ENCODE measurements around the gene ANKH.

The ANKH gene

DNA sequence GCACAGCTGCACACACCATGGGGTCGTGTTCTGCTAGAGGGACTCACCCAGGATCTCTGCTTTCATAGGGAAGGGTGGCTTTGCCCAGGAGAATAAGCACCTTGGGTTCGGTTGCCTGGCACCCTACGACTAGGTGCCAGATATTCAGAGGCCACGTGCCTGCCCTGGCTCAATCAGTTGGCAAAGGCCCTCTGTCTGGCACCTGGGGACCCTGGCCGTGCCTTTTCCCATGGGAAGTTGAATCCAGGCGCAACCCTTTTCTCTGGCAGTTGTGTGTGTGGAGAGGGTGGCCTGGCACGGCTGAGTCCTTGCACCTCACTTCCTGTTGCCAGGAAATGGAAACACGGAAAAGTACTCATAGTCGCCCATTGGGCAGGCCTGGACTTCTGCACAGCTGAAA, 10.2 kb upstream of the ANKH start:
- no peak for TF ChIP-seq EGR1 (IDR thresholded peaks at IDR 0.05)
- TF ChIP-seq CEBPB (IDR thresholded peaks at IDR 0.05): no peak
- TF ChIP-seq, protein P1, sequence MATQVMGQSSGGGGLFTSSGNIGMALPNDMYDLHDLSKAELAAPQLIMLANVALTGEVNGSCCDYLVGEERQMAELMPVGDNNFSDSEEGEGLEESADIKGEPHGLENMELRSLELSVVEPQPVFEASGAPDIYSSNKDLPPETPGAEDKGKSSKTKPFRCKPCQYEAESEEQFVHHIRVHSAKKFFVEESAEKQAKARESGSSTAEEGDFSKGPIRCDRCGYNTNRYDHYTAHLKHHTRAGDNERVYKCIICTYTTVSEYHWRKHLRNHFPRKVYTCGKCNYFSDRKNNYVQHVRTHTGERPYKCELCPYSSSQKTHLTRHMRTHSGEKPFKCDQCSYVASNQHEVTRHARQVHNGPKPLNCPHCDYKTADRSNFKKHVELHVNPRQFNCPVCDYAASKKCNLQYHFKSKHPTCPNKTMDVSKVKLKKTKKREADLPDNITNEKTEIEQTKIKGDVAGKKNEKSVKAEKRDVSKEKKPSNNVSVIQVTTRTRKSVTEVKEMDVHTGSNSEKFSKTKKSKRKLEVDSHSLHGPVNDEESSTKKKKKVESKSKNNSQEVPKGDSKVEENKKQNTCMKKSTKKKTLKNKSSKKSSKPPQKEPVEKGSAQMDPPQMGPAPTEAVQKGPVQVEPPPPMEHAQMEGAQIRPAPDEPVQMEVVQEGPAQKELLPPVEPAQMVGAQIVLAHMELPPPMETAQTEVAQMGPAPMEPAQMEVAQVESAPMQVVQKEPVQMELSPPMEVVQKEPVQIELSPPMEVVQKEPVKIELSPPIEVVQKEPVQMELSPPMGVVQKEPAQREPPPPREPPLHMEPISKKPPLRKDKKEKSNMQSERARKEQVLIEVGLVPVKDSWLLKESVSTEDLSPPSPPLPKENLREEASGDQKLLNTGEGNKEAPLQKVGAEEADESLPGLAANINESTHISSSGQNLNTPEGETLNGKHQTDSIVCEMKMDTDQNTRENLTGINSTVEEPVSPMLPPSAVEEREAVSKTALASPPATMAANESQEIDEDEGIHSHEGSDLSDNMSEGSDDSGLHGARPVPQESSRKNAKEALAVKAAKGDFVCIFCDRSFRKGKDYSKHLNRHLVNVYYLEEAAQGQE (IDR thresholded peaks at IDR 0.05; ENCODE audit: low read depth): no peak
- TF ChIP-seq NFIC (IDR thresholded peaks at IDR 0.05): no peak
- TF ChIP-seq RAD21 (IDR thresholded peaks at IDR 0.05; ENCODE audit: low read depth): no peak
- TF ChIP-seq, protein P2, sequence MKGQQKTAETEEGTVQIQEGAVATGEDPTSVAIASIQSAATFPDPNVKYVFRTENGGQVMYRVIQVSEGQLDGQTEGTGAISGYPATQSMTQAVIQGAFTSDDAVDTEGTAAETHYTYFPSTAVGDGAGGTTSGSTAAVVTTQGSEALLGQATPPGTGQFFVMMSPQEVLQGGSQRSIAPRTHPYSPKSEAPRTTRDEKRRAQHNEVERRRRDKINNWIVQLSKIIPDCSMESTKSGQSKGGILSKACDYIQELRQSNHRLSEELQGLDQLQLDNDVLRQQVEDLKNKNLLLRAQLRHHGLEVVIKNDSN (IDR thresholded peaks at IDR 0.05): no peak
- no peak for TF ChIP-seq EP300 (IDR thresholded peaks at IDR 0.05; ENCODE audit: borderline replicate concordance)
- TF ChIP-seq, protein P3, sequence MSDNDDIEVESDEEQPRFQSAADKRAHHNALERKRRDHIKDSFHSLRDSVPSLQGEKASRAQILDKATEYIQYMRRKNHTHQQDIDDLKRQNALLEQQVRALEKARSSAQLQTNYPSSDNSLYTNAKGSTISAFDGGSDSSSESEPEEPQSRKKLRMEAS (IDR thresholded peaks at IDR 0.05): no peak
- TF ChIP-seq FOXM1 (IDR thresholded peaks at IDR 0.05; ENCODE audit: borderline replicate concordance, low read depth): no peak
- no peak for TF ChIP-seq YY1 (IDR thresholded peaks at IDR 0.05; ENCODE audit: low read depth)
- no peak for TF ChIP-seq TAF1 (IDR thresholded peaks at IDR 0.05; ENCODE audit: low read depth)
- TF ChIP-seq TEAD4 (IDR thresholded peaks at IDR 0.05): no peak
- TF ChIP-seq ZBTB7A (IDR thresholded peaks at IDR 0.05; ENCODE audit: low read depth): no peak
- no peak for TF ChIP-seq TCF12 (IDR thresholded peaks at IDR 0.05; ENCODE audit: low read depth)
- no peak for TF ChIP-seq CREB1 (IDR thresholded peaks at IDR 0.05; ENCODE audit: low read depth)

DNA sequence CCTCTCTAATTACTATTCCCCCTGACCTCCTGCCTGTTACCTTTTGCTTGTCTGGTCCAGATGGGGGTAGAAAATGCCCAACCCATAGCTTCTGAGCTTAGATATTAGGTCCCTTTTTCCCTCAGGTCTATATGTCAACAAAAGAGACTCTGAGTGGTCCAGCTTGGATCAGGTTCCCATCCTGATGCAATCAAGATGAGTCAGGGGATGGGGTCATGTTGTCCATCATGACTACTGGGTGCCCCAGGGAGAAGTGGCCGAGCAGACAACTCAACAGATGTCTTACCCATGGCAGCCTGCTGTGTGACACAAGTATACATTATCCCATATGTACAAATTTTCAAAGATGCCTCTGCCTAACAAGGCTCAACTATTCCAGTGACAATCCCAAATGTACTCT, 9.1 kb upstream of the ANKH start:
- TF ChIP-seq EGR1 (IDR thresholded peaks at IDR 0.05): no peak
- TF ChIP-seq YY1 (IDR thresholded peaks at IDR 0.05; ENCODE audit: low read depth): no peak
- no peak for TF ChIP-seq TAF1 (IDR thresholded peaks at IDR 0.05; ENCODE audit: low read depth)
- TF ChIP-seq TCF12 (IDR thresholded peaks at IDR 0.05; ENCODE audit: low read depth): no peak
- TF ChIP-seq ZBTB7A (IDR thresholded peaks at IDR 0.05; ENCODE audit: low read depth): no peak
- no peak for TF ChIP-seq NFIC (IDR thresholded peaks at IDR 0.05)
- TF ChIP-seq CREB1 (IDR thresholded peaks at IDR 0.05; ENCODE audit: low read depth): no peak
- TF ChIP-seq FOXM1 (IDR thresholded peaks at IDR 0.05; ENCODE audit: borderline replicate concordance, low read depth): no peak
- TF ChIP-seq EP300 (IDR thresholded peaks at IDR 0.05; ENCODE audit: borderline replicate concordance): no peak
- TF ChIP-seq TEAD4 (IDR thresholded peaks at IDR 0.05): no peak
- TF ChIP-seq, protein P1 (IDR thresholded peaks at IDR 0.05; ENCODE audit: low read depth): no peak
- TF ChIP-seq RAD21 (IDR thresholded peaks at IDR 0.05; ENCODE audit: low read depth): no peak
- TF ChIP-seq, protein P3 (IDR thresholded peaks at IDR 0.05): no peak
- TF ChIP-seq CEBPB (IDR thresholded peaks at IDR 0.05): no peak
- TF ChIP-seq, protein P2 (IDR thresholded peaks at IDR 0.05): no peak

DNA sequence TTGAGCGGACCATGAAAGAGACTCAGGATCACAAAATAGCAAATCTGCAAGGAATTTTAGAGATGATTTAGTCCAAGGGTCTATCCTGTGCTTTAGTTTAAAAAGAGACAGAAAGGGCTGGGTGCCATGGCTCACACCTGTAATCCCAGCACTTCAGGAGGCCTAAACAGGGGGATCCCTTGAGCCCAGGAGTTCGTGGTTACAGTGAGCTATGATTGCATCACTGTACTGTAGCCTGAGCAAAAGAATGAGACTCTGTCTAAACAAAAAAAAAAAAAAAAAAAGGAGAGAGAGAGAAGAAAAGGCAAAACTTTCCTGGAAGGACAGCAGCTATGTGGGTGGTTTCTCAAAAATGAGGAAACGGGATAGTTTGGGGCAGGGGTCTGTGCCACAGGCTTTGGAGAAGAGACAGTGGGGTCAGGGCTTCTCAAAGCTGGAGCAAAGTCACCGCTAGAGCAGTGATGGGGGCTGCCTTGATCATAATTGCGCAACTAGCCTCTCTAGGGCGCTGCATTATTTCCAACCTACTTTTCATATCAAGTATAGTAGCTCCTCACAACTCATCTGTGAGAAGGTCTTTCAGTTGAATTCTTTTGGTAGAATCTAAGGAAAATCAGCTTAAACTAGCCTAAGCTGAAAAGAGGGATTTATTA, 8.5 kb upstream of the ANKH start:
- TF ChIP-seq, protein P1 (IDR thresholded peaks at IDR 0.05; ENCODE audit: low read depth): no peak
- peak; percentile 75 for TF ChIP-seq CEBPB (IDR thresholded peaks at IDR 0.05)

DNA sequence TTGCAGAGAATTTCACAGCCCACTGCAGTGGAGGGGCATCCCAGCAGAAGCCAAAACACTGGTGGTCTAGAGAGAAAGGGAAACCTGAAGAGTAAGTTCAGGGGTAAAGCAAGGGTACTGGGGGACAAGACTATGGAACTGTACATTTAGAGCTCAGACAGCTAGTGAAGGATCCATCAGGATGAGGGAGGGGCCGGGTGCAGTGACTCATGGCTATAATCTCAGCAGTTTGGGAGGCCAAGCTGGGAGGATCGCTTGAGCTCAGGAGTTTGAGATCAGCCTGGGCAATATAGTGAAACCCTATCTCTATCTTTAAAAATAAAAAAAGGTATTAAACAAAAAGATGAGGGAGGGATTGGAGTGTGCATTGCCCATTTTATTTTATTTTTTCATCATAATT, 7.8 kb upstream of the ANKH start:
- TF ChIP-seq FOXM1 (IDR thresholded peaks at IDR 0.05; ENCODE audit: borderline replicate concordance, low read depth): no peak
- TF ChIP-seq CEBPB (IDR thresholded peaks at IDR 0.05): no peak
- no peak for TF ChIP-seq EP300 (IDR thresholded peaks at IDR 0.05; ENCODE audit: borderline replicate concordance)
- TF ChIP-seq TAF1 (IDR thresholded peaks at IDR 0.05; ENCODE audit: low read depth): no peak
- no peak for TF ChIP-seq EGR1 (IDR thresholded peaks at IDR 0.05)
- no peak for TF ChIP-seq CREB1 (IDR thresholded peaks at IDR 0.05; ENCODE audit: low read depth)
- no peak for TF ChIP-seq TEAD4 (IDR thresholded peaks at IDR 0.05)
- TF ChIP-seq, protein P3 (IDR thresholded peaks at IDR 0.05): no peak
- TF ChIP-seq, protein P2 (IDR thresholded peaks at IDR 0.05): no peak
- no peak for TF ChIP-seq TCF12 (IDR thresholded peaks at IDR 0.05; ENCODE audit: low read depth)

Data from Ishikawa (cell line).